HG03521 (cell line): ENCODE data around the gene KNOP1.

ENCODE experiments used
- ATAC-seq: cut with Tn5 transposase; IDR thresholded peaks from one replicate; pipeline ENCODE4 v1.9.1; 2021; ENCODE audit warnings: mild to moderate bottlenecking, moderate library complexity; ENCODE audit not compliant: unreplicated experiment

The KNOP1 gene, protein sequence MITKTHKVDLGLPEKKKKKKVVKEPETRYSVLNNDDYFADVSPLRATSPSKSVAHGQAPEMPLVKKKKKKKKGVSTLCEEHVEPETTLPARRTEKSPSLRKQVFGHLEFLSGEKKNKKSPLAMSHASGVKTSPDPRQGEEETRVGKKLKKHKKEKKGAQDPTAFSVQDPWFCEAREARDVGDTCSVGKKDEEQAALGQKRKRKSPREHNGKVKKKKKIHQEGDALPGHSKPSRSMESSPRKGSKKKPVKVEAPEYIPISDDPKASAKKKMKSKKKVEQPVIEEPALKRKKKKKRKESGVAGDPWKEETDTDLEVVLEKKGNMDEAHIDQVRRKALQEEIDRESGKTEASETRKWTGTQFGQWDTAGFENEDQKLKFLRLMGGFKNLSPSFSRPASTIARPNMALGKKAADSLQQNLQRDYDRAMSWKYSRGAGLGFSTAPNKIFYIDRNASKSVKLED

GRCh38 chr16:19717741-19718623, at the start of gene KNOP1, which contains the start of gene IQCK:
TSS of gene KNOP1 (minus strand) at chr16:19718227. CDS start at chr16:19715035, 3,192 bp downstream.
TSS of gene IQCK (plus strand) at chr16:19718271. CDS start at chr16:19718307, 36 bp downstream.
- peak; percentile 92 for ATAC-seq

DNA sequence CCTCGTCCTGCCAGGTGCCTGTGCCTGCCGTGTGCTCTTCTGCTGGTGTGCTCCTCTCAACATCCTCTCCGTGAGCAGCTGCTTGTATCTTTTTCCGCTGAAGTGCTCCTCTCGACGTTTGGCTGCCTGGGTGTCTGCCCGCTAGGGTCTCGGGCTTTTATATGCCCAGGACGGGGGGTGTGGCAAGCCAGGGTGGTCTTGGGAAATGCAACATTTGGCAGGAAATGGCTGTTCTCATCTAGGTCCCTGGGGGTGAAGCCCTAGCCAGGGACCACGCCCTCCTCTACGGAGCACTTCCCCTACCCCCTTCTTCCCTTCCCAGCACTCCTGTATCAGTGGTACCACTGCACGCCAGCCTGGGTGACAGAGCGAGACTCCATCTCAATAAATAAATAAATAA, 49.5 kb upstream of the KNOP1 start:
- no peak for ATAC-seq

- ATAC-seq, result no peak
These were observed 49.0 kb upstream of the KNOP1 start for GRCh38 chr16:19766988-19767387.

DNA sequence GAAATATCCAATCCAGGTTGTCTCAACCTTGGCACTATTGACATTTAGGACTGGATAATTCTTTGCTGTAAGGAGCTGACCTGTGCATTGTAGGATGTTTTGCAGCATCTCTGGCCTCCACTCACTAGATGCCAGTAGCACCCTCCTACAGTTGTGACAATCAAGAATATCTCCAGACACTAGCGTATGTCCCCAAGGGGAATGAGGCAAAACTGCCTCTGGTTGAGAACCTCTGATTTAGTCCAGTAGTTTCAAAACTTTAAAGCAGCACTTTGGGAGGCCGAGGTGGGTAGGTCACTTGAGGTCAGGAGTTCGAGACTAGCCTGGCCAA, 48.5 kb upstream of the KNOP1 start:
- ATAC-seq, result no peak

- no peak for ATAC-seq
These were observed 48.0 kb upstream of the KNOP1 start for GRCh38 chr16:19765860-19766553.

DNA sequence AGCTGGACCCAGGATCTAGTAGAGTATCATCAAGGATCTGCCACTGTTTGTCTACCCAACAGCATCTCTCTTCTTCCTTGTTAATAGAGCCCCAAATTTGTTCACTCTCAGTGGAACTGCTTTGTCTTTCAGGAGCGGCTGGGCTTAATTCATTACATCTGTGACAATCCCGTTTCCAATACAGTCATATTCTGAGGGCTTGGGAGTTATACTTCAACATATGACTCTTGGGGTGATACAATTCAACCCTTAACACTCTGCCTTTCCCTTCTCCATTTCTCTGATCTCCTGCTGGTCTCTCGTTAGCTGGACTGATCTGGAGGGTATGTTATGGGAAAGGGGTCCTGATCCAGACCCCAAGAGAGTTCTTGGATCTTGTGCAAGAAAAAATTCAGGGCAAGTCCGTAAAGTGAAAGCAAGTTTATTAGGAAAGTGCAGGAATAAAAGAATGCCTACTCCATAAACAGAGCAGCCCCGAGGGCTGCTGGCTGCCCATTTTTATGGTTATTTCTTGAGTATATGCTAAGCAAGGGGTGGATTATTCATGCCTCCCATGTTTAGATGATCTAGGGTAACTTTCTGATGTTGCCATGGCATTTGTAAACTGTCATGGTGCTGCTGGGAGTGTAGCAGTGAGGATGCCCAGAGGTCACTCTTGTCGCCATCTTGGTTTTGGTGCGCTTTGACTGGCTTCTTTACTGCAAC, 42.5 kb upstream of the KNOP1 start:
- ATAC-seq, result no peak

DNA sequence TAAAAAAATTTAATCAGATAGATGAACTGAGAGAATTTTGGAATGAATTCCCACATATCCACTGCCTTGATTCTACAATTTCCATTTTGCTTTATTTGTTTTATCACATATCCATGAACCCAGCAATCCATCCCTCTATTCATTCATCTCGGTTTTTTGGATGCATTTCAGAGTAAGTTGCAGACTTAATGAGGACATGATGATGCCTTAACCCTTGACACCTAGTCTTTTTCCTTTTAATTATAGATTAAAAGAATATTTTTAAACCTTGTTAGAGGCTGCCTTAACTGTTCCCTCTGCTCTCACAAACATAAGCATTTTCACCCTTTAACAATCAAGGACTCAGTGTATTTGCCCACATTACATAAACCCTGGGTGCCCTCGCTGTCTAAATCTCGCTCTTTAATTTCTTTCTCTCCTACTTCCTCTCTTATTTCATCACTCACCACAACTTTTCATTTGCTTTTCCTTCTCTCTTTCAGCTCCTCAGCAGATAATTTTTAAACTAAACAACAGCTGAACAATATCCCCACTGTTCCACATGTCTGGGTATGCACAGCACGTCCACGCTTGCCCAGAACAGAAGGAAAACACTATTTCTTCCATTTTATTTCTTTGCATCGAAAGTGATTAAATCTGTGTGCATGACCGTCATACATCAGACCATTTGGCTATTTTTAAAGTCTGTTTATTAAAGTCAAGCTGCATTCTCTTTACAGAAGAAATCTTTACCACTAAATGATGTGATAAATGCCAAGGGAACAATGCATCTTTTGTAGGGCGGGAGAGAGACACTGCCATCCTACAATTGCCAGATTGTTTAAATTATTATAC, 40.0 kb upstream of the KNOP1 start:
- ATAC-seq, result no peak

DNA sequence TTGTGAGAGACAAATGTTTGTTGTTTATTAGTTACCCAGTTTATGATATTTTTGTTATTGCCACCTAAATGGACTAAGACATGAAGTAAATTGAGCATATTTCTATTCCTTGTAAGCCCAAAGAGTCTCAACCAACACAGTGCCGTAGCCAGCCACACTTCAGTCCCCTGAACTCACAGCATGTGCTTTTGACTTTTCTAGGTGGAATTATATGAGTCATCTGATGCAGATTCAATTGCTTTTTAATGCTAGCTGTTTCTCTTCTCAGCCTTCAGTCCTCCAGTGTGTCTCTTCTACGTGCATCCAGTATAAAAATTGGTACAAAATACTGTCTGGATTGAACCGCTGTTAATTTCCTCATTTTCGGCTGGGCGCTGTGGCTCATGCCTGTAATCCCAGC, 39.0 kb upstream of the KNOP1 start:
- ATAC-seq, result no peak

DNA sequence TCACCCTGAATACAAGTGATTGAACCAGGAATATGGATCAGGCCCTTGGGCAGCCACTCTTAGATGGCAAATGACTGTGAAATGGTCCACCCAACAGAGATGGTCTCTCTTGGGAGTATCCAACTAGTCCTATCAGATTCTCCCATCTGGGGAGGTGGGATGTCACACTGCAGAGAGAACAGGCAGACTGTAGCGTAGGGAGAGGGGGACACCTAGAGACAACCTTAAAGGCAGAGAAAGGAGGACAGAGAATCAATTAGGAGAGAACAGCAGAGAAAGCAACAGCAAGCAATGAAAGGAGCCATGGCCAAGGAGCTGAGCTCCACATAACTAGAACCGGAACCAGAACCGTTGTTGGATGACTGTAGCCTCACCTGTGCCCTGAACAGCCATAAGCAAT, 37.2 kb upstream of the KNOP1 start:
- no peak for ATAC-seq

DNA sequence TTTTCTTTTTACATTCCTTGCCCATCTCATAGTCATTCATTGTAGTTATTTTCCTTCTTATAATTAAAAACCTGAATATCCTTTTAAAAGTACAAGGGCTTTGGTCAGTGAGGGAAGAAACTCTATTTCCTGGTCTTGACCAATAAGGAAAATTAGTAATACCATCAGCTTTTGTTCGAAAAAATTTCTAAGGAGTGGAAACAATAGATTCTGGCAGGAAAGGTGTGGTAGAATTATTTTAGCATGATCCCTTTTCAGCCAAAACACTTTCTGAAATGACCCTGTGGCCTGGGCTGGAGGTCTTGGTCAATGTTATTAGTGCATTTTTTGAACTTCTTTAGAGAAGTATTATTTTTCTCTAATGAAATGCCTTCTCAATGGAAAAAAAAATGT, 36.6 kb upstream of the KNOP1 start:
- no peak for ATAC-seq

DNA sequence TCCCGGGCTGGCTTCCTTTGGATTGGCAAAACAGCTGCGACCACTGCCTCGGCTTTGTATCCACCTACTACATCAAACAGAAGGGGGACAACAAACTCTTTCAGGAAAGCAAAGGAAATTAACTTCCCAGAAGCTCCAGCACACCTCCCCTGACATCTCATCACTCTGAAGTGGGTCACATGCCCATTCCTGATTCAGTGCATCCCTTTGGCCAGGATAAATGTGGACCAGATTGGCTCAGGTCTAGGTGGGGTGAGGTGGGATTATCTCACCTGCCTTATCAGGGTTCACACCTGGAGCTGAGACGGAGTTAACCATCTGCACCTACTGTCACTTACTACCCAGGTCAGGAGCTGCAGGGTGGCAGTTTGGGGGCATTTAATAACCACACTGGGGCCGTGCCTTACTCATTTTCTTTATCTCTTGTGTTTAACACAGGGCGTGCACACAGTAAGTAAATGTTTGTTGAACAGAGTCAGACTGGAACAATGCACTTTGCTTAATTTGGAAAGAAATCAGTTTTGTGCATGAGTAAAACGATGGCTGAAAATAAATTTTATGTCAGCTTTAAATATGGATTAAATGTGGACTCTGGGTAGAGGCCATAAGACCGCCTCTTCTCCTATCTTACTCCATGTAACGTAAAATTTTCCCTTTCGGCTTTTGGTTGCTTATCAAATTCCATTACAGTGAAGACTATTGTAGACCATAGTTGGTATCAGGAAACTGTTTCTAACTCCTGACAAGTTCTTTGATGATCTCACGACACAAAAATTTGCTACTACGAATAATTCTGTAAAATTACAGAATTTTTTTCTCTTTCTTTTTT, 36.0 kb upstream of the KNOP1 start:
- ATAC-seq, result no peak

- ATAC-seq, result no peak
These were observed 33.7 kb upstream of the KNOP1 start for GRCh38 chr16:19751478-19752385.

DNA sequence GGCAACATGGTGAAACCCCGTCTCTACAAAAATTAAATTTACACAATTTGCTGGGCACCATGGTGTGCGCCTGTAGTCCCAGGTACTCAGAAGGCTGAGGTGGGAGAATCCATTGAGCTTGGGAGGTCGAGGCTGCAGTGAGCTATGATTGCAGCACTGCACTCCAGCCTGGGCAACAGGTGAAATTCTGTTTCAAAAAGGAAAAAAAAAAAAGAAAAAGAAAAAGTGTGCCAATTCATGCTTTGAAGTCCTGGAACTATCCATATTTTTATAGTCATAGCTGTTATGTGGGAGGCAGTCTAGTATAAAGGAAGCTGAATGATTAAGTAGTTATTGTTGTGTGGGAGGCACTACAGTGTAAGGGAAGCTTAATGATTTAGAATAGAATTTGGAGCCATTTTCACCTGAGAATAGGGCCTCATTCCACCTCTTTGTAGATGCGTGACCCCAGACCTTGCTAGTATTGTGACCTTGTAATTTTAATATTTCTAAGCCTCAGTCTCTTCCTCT, 31.6 kb upstream of the KNOP1 start:
- ATAC-seq, result no peak

- no peak for ATAC-seq
These were observed 30.6 kb upstream of the KNOP1 start for GRCh38 chr16:19748389-19749168.

GRCh38 chr16:19746561-19746960, 28.5 kb upstream of the KNOP1 start:
- ATAC-seq, result no peak

GRCh38 chr16:19745286-19746010, 27.4 kb upstream of the KNOP1 start:
- ATAC-seq, result no peak
